WTC11 (cell line): ENCODE data around the gene CSK.

ENCODE experiments used
- CTCF ChIP-seq: fragments of 200-600 bp; IDR thresholded peaks from 2 replicates; pipeline ENCODE4 v1.8.0; 2022; ENCODE audit warnings: antibody characterized with exemption
- ETV6 ChIP-seq: sonication (generic); formaldehyde crosslinking; IDR thresholded peaks from 2 replicates; pipeline ENCODE4 v1.8.1; 2022; ENCODE audit warnings: mild to moderate bottlenecking, missing genetic modification reagents
- NFYB ChIP-seq: sonication (generic); formaldehyde crosslinking; conservative IDR thresholded peaks from 2 replicates; pipeline ENCODE4 v1.8.0; 2022; ENCODE audit warnings: low read depth, missing genetic modification reagents
- NR2C2 ChIP-seq: sonication (generic); formaldehyde crosslinking; IDR thresholded peaks from 2 replicates; pipeline ENCODE4 v1.8.0; 2022; ENCODE audit warnings: mild to moderate bottlenecking, missing genetic modification reagents
- TCF7 ChIP-seq: sonication (generic); formaldehyde crosslinking; IDR thresholded peaks from 2 replicates; pipeline ENCODE4 v1.8.0; 2022; ENCODE audit warnings: mild to moderate bottlenecking, low read depth, missing genetic modification reagents, moderate library complexity
- TP53 ChIP-seq: sonication (generic); formaldehyde crosslinking; IDR thresholded peaks from 2 replicates; pipeline ENCODE4 v1.8.1; 2023; ENCODE audit warnings: mild to moderate bottlenecking, missing genetic modification reagents
- ZBTB43 ChIP-seq: sonication (generic); formaldehyde crosslinking; IDR thresholded peaks from 2 replicates; pipeline ENCODE4 v1.8.1; 2023; ENCODE audit warnings: mild to moderate bottlenecking, missing genetic modification reagents
- ZNF263 ChIP-seq: sonication (generic); formaldehyde crosslinking; IDR thresholded peaks from 2 replicates; pipeline ENCODE4 v1.8.1; 2022; ENCODE audit warnings: low read depth, mild to moderate bottlenecking, moderate library complexity, missing genetic modification reagents
- ZNF416 ChIP-seq: fragments of 250-450 bp; sonication (Bioruptor Pico); IDR thresholded peaks from 2 replicates; pipeline ENCODE4 v1.9.0; 2021; ENCODE audit warnings: mild to moderate bottlenecking, inconsistent platforms
- TF ChIP-seq, protein P1 (sequence below): sonication (generic); formaldehyde crosslinking; IDR thresholded peaks from 2 replicates; pipeline ENCODE4 v1.8.0; 2022; ENCODE audit warnings: mild to moderate bottlenecking, missing genetic modification reagents
- TF ChIP-seq, protein P2 (sequence below): sonication (generic); formaldehyde crosslinking; conservative IDR thresholded peaks from 2 replicates; pipeline ENCODE4 v1.8.1; 2023; ENCODE audit warnings: mild to moderate bottlenecking, low read depth, missing genetic modification reagents, moderate library complexity
- TF ChIP-seq, protein P3 (sequence below): sonication (generic); formaldehyde crosslinking; IDR thresholded peaks from 2 replicates; pipeline ENCODE4 v1.8.1; 2022; ENCODE audit warnings: low read depth, mild to moderate bottlenecking, moderate library complexity, missing genetic modification reagents, borderline replicate concordance

DNA sequence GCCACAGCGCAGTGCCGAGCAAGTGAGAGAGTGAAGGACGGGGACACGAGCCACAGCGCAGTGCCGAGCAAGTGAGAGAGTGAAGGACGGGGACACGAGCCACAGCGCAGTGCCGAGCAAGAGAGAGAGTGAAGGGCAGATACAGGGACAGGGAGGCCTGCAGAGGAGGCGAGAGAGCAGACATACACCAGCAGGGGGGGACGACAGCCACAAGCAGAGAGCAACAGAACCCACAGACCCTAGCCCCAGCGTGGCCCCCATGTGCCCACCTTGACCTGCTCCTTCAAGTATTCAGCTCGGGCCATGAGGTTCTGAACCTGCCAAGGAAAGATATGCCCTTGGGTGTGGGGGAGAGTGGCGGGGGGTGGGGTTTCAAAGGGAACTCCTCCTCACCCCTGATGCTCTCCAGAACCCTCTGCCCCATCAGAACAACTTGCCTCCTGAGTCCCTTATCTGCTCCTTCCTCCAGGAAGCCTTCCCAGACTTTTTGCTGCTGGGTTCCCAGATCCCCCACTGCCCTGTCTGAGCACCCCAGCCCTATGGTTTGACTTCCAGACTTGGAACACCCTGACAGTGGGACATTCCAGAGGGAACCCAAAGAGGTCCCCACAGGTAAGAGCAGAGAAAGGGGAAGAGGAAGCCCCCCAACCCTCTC lies 55.7 kb downstream of the CSK start:
- TF ChIP-seq, protein P1, sequence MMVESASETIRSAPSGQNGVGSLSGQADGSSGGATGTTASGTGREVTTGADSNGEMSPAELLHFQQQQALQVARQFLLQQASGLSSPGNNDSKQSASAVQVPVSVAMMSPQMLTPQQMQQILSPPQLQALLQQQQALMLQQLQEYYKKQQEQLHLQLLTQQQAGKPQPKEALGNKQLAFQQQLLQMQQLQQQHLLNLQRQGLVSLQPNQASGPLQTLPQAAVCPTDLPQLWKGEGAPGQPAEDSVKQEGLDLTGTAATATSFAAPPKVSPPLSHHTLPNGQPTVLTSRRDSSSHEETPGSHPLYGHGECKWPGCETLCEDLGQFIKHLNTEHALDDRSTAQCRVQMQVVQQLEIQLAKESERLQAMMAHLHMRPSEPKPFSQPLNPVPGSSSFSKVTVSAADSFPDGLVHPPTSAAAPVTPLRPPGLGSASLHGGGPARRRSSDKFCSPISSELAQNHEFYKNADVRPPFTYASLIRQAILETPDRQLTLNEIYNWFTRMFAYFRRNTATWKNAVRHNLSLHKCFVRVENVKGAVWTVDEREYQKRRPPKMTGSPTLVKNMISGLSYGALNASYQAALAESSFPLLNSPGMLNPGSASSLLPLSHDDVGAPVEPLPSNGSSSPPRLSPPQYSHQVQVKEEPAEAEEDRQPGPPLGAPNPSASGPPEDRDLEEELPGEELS = no peak
- TF ChIP-seq ETV6 (CRISPR knock-in tag) (no peak), ZBTB43 (CRISPR knock-in tag) (no peak), CTCF (no peak), NFYB (CRISPR knock-in tag) (no peak), TP53 (no peak), ZNF416 (CRISPR knock-in tag) (no peak), NR2C2 (CRISPR knock-in tag) (no peak), ZNF263 (CRISPR knock-in tag) (no peak), TCF7 (CRISPR knock-in tag) (no peak)
- TF ChIP-seq, protein P2, sequence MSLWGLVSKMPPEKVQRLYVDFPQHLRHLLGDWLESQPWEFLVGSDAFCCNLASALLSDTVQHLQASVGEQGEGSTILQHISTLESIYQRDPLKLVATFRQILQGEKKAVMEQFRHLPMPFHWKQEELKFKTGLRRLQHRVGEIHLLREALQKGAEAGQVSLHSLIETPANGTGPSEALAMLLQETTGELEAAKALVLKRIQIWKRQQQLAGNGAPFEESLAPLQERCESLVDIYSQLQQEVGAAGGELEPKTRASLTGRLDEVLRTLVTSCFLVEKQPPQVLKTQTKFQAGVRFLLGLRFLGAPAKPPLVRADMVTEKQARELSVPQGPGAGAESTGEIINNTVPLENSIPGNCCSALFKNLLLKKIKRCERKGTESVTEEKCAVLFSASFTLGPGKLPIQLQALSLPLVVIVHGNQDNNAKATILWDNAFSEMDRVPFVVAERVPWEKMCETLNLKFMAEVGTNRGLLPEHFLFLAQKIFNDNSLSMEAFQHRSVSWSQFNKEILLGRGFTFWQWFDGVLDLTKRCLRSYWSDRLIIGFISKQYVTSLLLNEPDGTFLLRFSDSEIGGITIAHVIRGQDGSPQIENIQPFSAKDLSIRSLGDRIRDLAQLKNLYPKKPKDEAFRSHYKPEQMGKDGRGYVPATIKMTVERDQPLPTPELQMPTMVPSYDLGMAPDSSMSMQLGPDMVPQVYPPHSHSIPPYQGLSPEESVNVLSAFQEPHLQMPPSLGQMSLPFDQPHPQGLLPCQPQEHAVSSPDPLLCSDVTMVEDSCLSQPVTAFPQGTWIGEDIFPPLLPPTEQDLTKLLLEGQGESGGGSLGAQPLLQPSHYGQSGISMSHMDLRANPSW (CRISPR knock-in tag) = no peak
- TF ChIP-seq, protein P3, sequence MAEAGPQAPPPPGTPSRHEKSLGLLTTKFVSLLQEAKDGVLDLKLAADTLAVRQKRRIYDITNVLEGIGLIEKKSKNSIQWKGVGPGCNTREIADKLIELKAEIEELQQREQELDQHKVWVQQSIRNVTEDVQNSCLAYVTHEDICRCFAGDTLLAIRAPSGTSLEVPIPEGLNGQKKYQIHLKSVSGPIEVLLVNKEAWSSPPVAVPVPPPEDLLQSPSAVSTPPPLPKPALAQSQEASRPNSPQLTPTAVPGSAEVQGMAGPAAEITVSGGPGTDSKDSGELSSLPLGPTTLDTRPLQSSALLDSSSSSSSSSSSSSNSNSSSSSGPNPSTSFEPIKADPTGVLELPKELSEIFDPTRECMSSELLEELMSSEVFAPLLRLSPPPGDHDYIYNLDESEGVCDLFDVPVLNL (CRISPR knock-in tag) = no peak
